Measurements from ENCODE around the gene KCNIP1. TPM values are rescaled to one million over a fixed set of nuclear protein-coding genes. Genes with fewer than 3 reads are reported as not detected.

KCNIP1 gene
- total and polyA plus RNA-seq, 2 of the 8 experiments (the other 6 are each of a cell fraction or from before 2014, with no cell fraction given): 0.52 to 0.83 TPM

- H2BK120ac ChIP-seq (replicated peaks; ENCODE audit: low read depth, low read length): no peak overlapping the region
- no peak overlapping the region for H3K4ac ChIP-seq (replicated peaks; ENCODE audit: insufficient read length, low read depth, low read length)
- no peak overlapping the region for H4K8ac ChIP-seq (ENCODE audit: extremely low read depth, insufficient read depth, low read length)
- H2AFZ ChIP-seq (ENCODE audit: low read length): no peak overlapping the region
- H2BK20ac ChIP-seq (ENCODE audit: low read length): no peak overlapping the region
- no peaks in the 10 kb centered on the region for H3K27me3 ChIP-seq (replicated peaks in 1 of 4; ENCODE audit: control insufficient read depth in 3 of 4, extremely low read depth in 1 of 4, insufficient read depth in 3 of 4, low read length in 3 of 4)
- peaks cover 5% of the 10 kb centered on the region; the same call in 1 of the 2 replicates for H3K23me2 ChIP-seq (ENCODE audit: low read depth, low read length)
- no peak overlapping the region for H3K18ac ChIP-seq (ENCODE audit: extremely low read depth, low read length)
- no peaks in the 10 kb centered on the region for H3K4me1 ChIP-seq (replicated peaks in 1 of 4; ENCODE audit: control insufficient read depth in 3 of 4, insufficient read depth in 4 of 4, low read length in 3 of 4)
- WGBS, 2 experiments (ENCODE audit: extremely low coverage in 1 of 2, insufficient coverage in 1 of 2, insufficient read length in 1 of 2, insufficient replicate concordance in 2 of 2, low coverage in 1 of 2, low lambda C conversion rate in 2 of 2, missing lambda C conversion rate in 1 of 2): 81% methylated on average over 1 of the region's 1 CpG; no CpG with 5 or more reads in 1 of the 2 experiments
- H3K36me3 ChIP-seq (ENCODE audit: control insufficient read depth in 2 of 4, insufficient read depth in 4 of 4, low read length in 3 of 4): no peaks in the 10 kb centered on the region
- no peak overlapping the region for H3K4me3 ChIP-seq (ENCODE audit: extremely low read depth in 1 of 4, insufficient read depth in 2 of 4, low read depth in 3 of 4, low read length in 4 of 4)
- no peak overlapping the region for H3K14ac ChIP-seq (ENCODE audit: insufficient read length)
- CTCF ChIA-PET (ENCODE audit: partially characterized antibody): interaction anchor here (1.3 kb wide), 1 partner anchor 17 kb away, joined by 5 read pairs; no protein-coding TSS in a partner anchor
- no peak overlapping the region for H3K27ac ChIP-seq (ENCODE audit: low read depth, low read length)
- H4K20me1 ChIP-seq (replicated peaks in 1 of 2; ENCODE audit: control insufficient read depth in 1 of 2, insufficient read depth in 2 of 2, low read length in 2 of 2): peaks cover 0 to 3% of the 10 kb centered on the region in 2 experiments
- no peak overlapping the region for H4K91ac ChIP-seq (replicated peaks; ENCODE audit: insufficient read length, low read length)
- H2BK15ac ChIP-seq (ENCODE audit: low read length): no peak overlapping the region
- no peak for TF ChIP-seq SAP30 (IDR thresholded peaks at IDR 0.05; ENCODE audit: insufficient read depth, insufficient replicate concordance, low read length)
- TF ChIP-seq RFX5 (IDR thresholded peaks at IDR 0.05; ENCODE audit: borderline replicate concordance, low read depth, low read length): no peak
- no peak for TF ChIP-seq CHD2 (IDR thresholded peaks at IDR 0.05; ENCODE audit: low read length)
- no peak for TF ChIP-seq RAD21 (IDR thresholded peaks at IDR 0.05 in 1 of 2, conservative IDR thresholded peaks at IDR 0.05 in 1 of 2; ENCODE audit: low read depth in 2 of 2, low read length in 2 of 2)
- TF ChIP-seq SIX5 (IDR thresholded peaks at IDR 0.05; ENCODE audit: low read depth, low read length): no peak
- TF ChIP-seq KDM4A (IDR thresholded peaks at IDR 0.05; ENCODE audit: low read depth, low read length, severe bottlenecking): no peak
- TF ChIP-seq CHD1 (IDR thresholded peaks at IDR 0.05; ENCODE audit: low read depth, low read length): no peak
- no peak for TF ChIP-seq SIRT6 (IDR thresholded peaks at IDR 0.05; ENCODE audit: low read length)
- TF ChIP-seq SP2 (IDR thresholded peaks at IDR 0.05; ENCODE audit: low read length): no peak
- TF ChIP-seq BACH1 (IDR thresholded peaks at IDR 0.05; ENCODE audit: low read length): no peak
- no peak for TF ChIP-seq POLR2AphosphoS5 (IDR thresholded peaks at IDR 0.05; ENCODE audit: low read depth, low read length)
- no peak for TF ChIP-seq ASH2L (IDR thresholded peaks at IDR 0.05; ENCODE audit: low read length)
- no peak overlapping the region for H2AK5ac ChIP-seq (ENCODE audit: low read depth, low read length)
- H2BK5ac ChIP-seq (ENCODE audit: low read depth, low read length): no peak overlapping the region
- no peak overlapping the region for H3K9ac ChIP-seq (replicated peaks in 1 of 4; ENCODE audit: extremely low read depth in 1 of 4, low read depth in 3 of 4, low read length in 3 of 4)
- POLR2A ChIA-PET (ENCODE audit: partially characterized antibody): no interaction called here
- no peaks in the 10 kb centered on the region for H3K79me1 ChIP-seq (ENCODE audit: low read depth, low read length)
- FAIRE-seq: no peak
- H3K23ac ChIP-seq (ENCODE audit: insufficient read length): no peak overlapping the region
- H2BK12ac ChIP-seq (ENCODE audit: low read depth, low read length): no peak overlapping the region
- H4K5ac ChIP-seq (ENCODE audit: insufficient read length, low read depth, low read length): no peak overlapping the region
- H3K79me2 ChIP-seq (ENCODE audit: control insufficient read depth in 1 of 2, insufficient read depth in 2 of 2, low read length in 2 of 2): no peaks in the 10 kb centered on the region
- no peak for DNase-seq (ENCODE audit: low read depth in 1 of 2, low spot score in 2 of 2)
- no peak overlapping the region for H3K56ac ChIP-seq (replicated peaks; ENCODE audit: insufficient read length, low read depth, low read length)
- H3K9me3 ChIP-seq (ENCODE audit: insufficient read depth in 2 of 2, low read depth in 1 of 2, low read length in 1 of 2): peaks cover 0 to 6% of the 10 kb centered on the region in 2 experiments; a peak in 2 of 4 replicates
- no peak overlapping the region for H3K4me2 ChIP-seq (ENCODE audit: insufficient read depth in 1 of 2, low read depth in 2 of 2, low read length in 2 of 2)
Measured at GRCh38 chr5:170545811-170546210, 42.0 kb downstream of the KCNIP1 start.

Measured in H1 (cell line).